Vagina (tissue), 2 donors: Measurements from ENCODE around the gene TRAPPC8. TPM values are rescaled to one million over a fixed set of nuclear protein-coding genes. Genes with fewer than 3 reads are reported as not detected.
"Not testable (repeated sequence)": the region's sequence is repeated elsewhere in the genome, so short reads cannot be mapped to it uniquely, and the experiment has no call there.

ENCODE experiments used
- DNase-seq, 2 donors: peaks; one replicate each; pipeline ENCODE4 v3.0.0-alpha.2; 2017; ENCODE audit errors: extremely low spot score in 2 of 2
- H3K27ac ChIP-seq: fragments of 200-600 bp; sonication (generic); one replicate; pipeline ENCODE4 v1.5.1; 2019
- H3K27me3 ChIP-seq: fragments of 200-600 bp; sonication (generic); one replicate; pipeline ENCODE4 v1.5.1; 2019
- H3K36me3 ChIP-seq, 2 donors: fragments of 200-600 bp; sonication (generic); one replicate each; pipeline ENCODE4 v1.5.1; 2017 to 2019
- H3K4me1 ChIP-seq: fragments of 200-600 bp; sonication (generic); one replicate; pipeline ENCODE4 v1.5.1; 2019
- H3K4me3 ChIP-seq, 2 donors: fragments of 200-600 bp; sonication (generic); 1 replicate in 1 of 2; 2 replicates in 1 of 2; pipeline ENCODE4 v1.5.1; 2016 to 2019
- H3K9me3 ChIP-seq: fragments of 200-600 bp; sonication (generic); one replicate; pipeline ENCODE4 v1.5.1; 2019
- POLR2A ChIP-seq, 2 donors: fragments of 450-650 bp; IDR thresholded peaks; one replicate each; pipeline ENCODE4 v1.6.1; 2017; ENCODE audit warnings: antibody characterized with exemption in 2 of 2, mild to moderate bottlenecking in 2 of 2, moderate library complexity in 2 of 2
- POLR2AphosphoS5 ChIP-seq, 2 donors: sonication (generic); formaldehyde crosslinking; IDR thresholded peaks; one replicate each; pipeline ENCODE4 v1.9.0; 2017; ENCODE audit warnings: antibody characterized with exemption in 2 of 2, mild to moderate bottlenecking in 2 of 2, low read depth in 1 of 2; ENCODE audit not compliant: insufficient read depth in 1 of 2
- intact Hi-C: fragments of 100-400 bp; cut with DNase I; formaldehyde crosslinking; loops from one replicate; pipeline ENCODE4 v1.15.1; 2023
- total RNA-seq: library from RNA; depleted of rRNA; stranded (reverse); fragments of >200 nt; gene quantifications from one replicate; pipeline ENCODE4 v1.2.3, GENCODE V29; 2016
- TF ChIP-seq, protein P1 (sequence below), 3 experiments: fragments of 450-650 bp in 2 of 3; fragments of 200-600 bp in 1 of 3; sonication (generic) in 1 of 3; IDR thresholded peaks; one replicate each; pipeline ENCODE4 v1.5.1; 2017 to 2019; ENCODE audit warnings: antibody characterized with exemption in 3 of 3, mild to moderate bottlenecking in 2 of 3, moderate library complexity in 2 of 3

TRAPPC8 gene
- total RNA-seq, 1 donor from 2014 or later = 33.1 TPM

DNA sequence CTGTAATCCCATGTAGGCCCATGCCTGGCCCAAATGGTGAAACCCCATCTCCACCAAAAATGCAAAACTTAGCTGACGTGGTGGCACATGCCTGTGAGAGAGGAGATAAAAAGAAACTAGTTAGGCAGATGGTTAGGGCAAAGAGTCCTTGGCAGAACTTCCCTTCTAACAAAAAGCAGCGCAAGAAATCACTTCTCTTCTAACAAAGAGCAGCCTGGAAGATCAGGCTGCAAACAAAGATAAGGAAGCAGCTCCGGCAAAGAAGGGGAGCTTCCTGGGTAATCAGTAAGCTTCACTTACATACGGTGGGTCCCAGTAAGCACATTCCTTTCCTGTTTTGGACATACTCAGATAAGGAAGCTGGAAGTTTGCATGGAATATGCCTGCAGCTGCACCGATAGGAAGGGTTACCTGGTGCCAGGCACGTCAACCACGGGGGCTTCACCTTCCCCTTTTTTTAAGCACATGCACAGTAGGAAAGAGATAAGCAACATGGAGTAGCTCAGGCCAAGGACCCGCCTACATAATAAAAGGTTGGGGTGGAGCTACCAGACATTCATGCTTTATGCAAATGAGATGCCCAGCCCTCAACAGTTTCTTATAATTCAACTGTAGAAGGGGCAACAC lies 121.3 kb downstream of the TRAPPC8 start:
- intact Hi-C loops = loop anchor here (10.0 kb wide), 1 partner anchor 247 kb away; no protein-coding TSS in a partner anchor

DNA sequence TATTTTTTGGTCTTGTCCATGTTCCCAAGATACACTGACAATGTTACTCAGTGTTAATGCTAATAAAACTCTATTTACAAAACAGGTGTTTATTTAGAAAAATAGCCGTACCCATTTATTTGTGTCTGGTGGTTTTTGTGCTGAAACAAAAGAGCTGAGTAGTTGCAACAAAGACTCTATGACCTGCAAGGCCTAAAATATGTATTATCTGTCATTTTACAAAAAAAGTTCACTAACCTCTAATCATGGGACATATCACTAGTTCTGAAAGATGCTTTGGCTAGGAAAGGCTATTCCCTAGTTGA lies 123.1 kb downstream of the TRAPPC8 start:
- no peaks in the 10 kb centered on the region for H3K9me3 ChIP-seq
- no peak for TF ChIP-seq POLR2A (IDR thresholded peaks at IDR 0.05)
- TF ChIP-seq, protein P1, sequence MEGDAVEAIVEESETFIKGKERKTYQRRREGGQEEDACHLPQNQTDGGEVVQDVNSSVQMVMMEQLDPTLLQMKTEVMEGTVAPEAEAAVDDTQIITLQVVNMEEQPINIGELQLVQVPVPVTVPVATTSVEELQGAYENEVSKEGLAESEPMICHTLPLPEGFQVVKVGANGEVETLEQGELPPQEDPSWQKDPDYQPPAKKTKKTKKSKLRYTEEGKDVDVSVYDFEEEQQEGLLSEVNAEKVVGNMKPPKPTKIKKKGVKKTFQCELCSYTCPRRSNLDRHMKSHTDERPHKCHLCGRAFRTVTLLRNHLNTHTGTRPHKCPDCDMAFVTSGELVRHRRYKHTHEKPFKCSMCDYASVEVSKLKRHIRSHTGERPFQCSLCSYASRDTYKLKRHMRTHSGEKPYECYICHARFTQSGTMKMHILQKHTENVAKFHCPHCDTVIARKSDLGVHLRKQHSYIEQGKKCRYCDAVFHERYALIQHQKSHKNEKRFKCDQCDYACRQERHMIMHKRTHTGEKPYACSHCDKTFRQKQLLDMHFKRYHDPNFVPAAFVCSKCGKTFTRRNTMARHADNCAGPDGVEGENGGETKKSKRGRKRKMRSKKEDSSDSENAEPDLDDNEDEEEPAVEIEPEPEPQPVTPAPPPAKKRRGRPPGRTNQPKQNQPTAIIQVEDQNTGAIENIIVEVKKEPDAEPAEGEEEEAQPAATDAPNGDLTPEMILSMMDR (IDR thresholded peaks at IDR 0.05) = no peak
- no peak for TF ChIP-seq POLR2AphosphoS5 (IDR thresholded peaks at IDR 0.05; ENCODE audit: insufficient read depth in 1 of 2, low read depth in 1 of 2)
- no peak for DNase-seq
- H3K27ac ChIP-seq = no peak overlapping the region
- H3K4me1 ChIP-seq = no peaks in the 10 kb centered on the region
- no peaks in the 10 kb centered on the region for H3K27me3 ChIP-seq
- H3K36me3 ChIP-seq = no peaks in the 10 kb centered on the region
- no peak overlapping the region for H3K4me3 ChIP-seq
- intact Hi-C loops = loop anchor here (10.0 kb wide), 1 partner anchor 245 kb away; no protein-coding TSS in a partner anchor

More for the DNA sequence above, 121.3 kb downstream of the TRAPPC8 start:
- Histone ChIP-seq H3K9me3 (no peaks in the 10 kb centered on the region), H3K27me3 (no peaks in the 10 kb centered on the region), H3K27ac (no peak overlapping the region), H3K4me1 (no peaks in the 10 kb centered on the region), H3K4me3 (no peak overlapping the region), H3K36me3 (no peaks in the 10 kb centered on the region)
- no peak for TF ChIP-seq POLR2A (IDR thresholded peaks at IDR 0.05)
- TF ChIP-seq, protein P1 (IDR thresholded peaks at IDR 0.05) = no peak
- no peak for TF ChIP-seq POLR2AphosphoS5 (IDR thresholded peaks at IDR 0.05; ENCODE audit: insufficient read depth in 1 of 2, low read depth in 1 of 2)
- DNase-seq = no peak

DNA sequence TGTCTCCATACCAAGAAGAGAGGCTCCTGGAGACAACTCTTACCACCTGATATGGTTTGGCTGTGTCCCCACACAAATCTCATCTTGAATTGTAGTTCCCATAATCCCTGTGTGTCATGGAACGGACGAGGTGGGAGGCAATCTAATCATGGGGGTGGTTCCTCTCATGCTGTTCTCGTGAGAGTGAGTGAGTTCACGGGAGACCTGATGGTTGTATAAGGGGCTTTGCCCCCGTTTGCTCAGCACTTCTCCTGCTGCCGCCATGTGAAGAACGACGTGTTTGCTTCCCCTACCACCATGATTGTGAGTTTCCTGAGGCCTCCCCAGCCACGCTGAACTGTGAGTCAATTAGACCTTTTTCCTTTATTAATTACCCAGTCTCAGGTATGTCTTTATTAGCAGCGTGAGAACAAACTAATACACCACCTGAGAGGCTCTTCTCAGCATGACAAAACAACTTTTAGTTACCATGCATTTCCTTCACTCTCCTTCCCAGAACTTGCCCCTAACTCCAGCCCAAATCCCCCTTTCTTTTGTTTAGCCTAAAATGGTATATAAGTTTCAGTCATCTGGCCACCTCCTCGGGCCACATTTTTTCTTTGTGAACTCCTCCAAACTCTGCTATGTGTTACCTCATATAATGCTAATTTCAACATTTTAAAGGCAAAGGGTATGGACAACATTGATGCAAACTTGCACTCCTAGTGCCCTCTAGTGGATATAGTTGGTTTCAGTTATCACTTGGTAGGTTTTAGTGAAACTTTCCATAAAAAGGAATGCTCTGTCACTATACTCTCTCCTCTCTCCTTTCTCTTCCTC lies 123.6 kb downstream of the TRAPPC8 start:
- DNase-seq = no peak
- no peak overlapping the region for H3K27ac ChIP-seq
- no peaks in the 10 kb centered on the region for H3K9me3 ChIP-seq
- H3K36me3 ChIP-seq = no peaks in the 10 kb centered on the region
- H3K27me3 ChIP-seq = no peaks in the 10 kb centered on the region
- TF ChIP-seq, protein P1 (IDR thresholded peaks at IDR 0.05) = peak; percentile 20 to 63 (median 58)
- TF ChIP-seq POLR2A (IDR thresholded peaks at IDR 0.05) = no peak
- intact Hi-C loops = no loop called here
- H3K4me1 ChIP-seq = no peaks in the 10 kb centered on the region
- H3K4me3 ChIP-seq = no peak overlapping the region

DNA sequence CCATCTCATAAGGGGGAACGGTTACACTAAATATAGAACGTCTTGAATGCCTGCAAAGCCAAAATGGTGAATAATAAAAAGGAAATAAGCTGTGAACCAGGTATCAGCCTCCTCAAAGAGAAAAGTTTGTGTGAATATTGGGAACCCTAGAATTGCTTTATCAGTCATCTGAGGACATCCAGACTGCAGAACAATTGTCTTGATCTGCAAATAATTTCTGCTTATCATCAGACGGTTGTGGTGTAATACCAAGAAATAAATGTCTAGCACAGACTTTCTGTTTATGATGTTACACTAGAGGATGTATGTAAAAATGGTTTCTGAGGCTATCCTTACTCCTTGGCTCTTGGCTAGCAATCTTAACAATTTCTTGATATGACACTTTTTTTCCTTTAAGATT lies 128.8 kb downstream of the TRAPPC8 start:
- no peak for DNase-seq
- Histone ChIP-seq H3K4me1 (no peaks in the 10 kb centered on the region), H3K4me3 (no peak overlapping the region), H3K36me3 (no peaks in the 10 kb centered on the region), H3K27ac (no peak overlapping the region), H3K27me3 (no peaks in the 10 kb centered on the region), H3K9me3 (no peaks in the 10 kb centered on the region)
- TF ChIP-seq POLR2A (IDR thresholded peaks at IDR 0.05) = no peak
- TF ChIP-seq, protein P1 (IDR thresholded peaks at IDR 0.05) = no peak
- no peak for TF ChIP-seq POLR2AphosphoS5 (IDR thresholded peaks at IDR 0.05; ENCODE audit: insufficient read depth in 1 of 2, low read depth in 1 of 2)
- intact Hi-C loops = no loop called here

DNA sequence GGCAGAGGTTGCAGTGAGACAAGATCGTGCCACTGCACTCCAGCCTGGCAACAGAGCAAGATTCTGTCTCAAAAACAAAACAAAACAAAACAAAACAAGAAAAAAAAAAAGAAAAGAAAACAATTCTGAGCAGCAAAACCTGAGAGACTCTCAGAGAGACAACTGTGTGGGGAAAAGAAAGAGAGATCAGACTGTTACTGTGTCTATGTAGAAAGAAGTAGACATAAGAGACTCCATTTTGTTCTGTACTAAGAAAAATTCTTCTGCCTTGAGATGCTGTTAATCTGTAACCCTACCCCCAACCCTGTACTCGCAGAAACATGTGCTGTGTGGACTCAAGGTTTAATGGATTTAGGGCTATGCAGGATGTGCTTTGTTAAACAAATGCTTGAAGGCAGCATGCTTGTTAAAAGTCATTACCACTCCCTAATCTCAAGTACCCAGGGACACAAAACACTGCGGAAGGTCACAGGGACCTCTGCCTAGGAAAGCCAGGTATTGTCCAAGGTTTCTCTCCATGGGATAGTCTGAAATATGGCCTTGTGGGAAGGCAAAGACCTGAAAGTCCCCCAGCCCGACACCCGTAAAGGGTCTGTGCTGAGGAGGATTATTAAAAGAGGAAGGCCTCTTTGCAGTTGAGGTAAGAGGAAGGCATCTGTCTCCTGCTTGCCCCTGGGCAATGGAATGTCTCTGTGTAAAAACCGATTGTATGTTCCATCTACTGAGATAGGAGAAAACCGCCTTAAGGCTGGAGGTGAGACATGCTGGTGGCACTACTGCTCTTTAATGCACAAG lies 132.4 kb downstream of the TRAPPC8 start:
- H3K27me3 ChIP-seq, H3K4me3 ChIP-seq, H3K27ac ChIP-seq, intact Hi-C loops, H3K9me3 ChIP-seq, H3K4me1 ChIP-seq, H3K36me3 ChIP-seq, DNase-seq: not testable (repeated sequence)

DNA sequence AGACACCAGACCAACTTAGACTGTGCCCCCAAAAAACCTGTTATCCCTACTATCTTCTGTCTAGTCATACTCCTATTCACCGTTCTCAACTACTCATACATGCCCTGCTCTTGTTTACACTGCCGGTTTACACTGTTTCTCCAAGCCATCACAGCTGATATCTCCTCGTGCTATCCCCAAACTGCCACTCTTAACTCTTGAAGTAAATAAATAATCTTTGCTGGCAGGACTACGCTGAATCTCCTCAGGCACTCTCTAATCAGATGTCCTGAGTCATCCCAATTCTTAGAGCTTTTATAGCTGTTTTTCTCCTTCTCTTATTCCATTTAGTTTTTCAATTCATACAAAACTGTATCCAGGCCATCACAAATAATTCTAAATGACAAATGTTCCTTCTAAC lies 133.9 kb downstream of the TRAPPC8 start:
- H3K27ac ChIP-seq, H3K27me3 ChIP-seq, DNase-seq, intact Hi-C loops, H3K9me3 ChIP-seq, H3K36me3 ChIP-seq, H3K4me1 ChIP-seq, H3K4me3 ChIP-seq: not testable (repeated sequence)
